HTERT RPE-1 (cell line): ENCODE data around the gene GOLGA6A.
"Not testable (repeated sequence)": the region's sequence is repeated elsewhere in the genome, so short reads cannot be mapped to it uniquely, and the experiment has no call there.

ENCODE experiments used
- in situ Hi-C: fragments of 300-500 bp; cut with MboI; formaldehyde crosslinking; loops from 4 replicates; pipeline ENCODE4 v1.14.3; 2020; ENCODE audit warnings: low sequenced_read_pairs

The GOLGA6A gene

GRCh38 chr15:74108111-74108510 lies 25.8 kb upstream of the GOLGA6A start:
- in situ Hi-C loops, result no loop called here

- in situ Hi-C loops, result not testable (repeated sequence)
These were observed 17.8 kb upstream of the GOLGA6A start for GRCh38 chr15:74099963-74100733.

- in situ Hi-C loops, result not testable (repeated sequence)
These were observed 14.6 kb upstream of the GOLGA6A start for GRCh38 chr15:74096753-74097474.

GRCh38 chr15:74095610-74096009 lies 13.3 kb upstream of the GOLGA6A start:
- in situ Hi-C loops, result not testable (repeated sequence)

GRCh38 chr15:74094567-74094966 lies 12.2 kb upstream of the GOLGA6A start:
- in situ Hi-C loops, result not testable (repeated sequence)

- in situ Hi-C loops, result not testable (repeated sequence)
These were observed 6.6 kb downstream of the GOLGA6A start for GRCh38 chr15:74075781-74076180.

GRCh38 chr15:74072614-74073337 lies 9.6 kb downstream of the GOLGA6A start:
- in situ Hi-C loops, result not testable (repeated sequence)

GRCh38 chr15:74072132-74072531 lies 10.2 kb downstream of the GOLGA6A start:
- in situ Hi-C loops, result not testable (repeated sequence)

GRCh38 chr15:74071645-74072044 lies 10.7 kb downstream of the GOLGA6A start:
- in situ Hi-C loops, result not testable (repeated sequence)

GRCh38 chr15:74065684-74066411 lies 16.5 kb downstream of the GOLGA6A start:
- in situ Hi-C loops, result not testable (repeated sequence)

- in situ Hi-C loops, result not testable (repeated sequence)
These were observed 17.5 kb downstream of the GOLGA6A start for GRCh38 chr15:74064822-74065221.

- in situ Hi-C loops, result not testable (repeated sequence)
These were observed 18.2 kb downstream of the GOLGA6A start for GRCh38 chr15:74064183-74064582.

GRCh38 chr15:74063425-74064146 lies 18.8 kb downstream of the GOLGA6A start:
- in situ Hi-C loops, result not testable (repeated sequence)

- in situ Hi-C loops, result no loop called here
These were observed 19.7 kb downstream of the GOLGA6A start for GRCh38 chr15:74062671-74063070.

GRCh38 chr15:74062236-74062635 lies 20.1 kb downstream of the GOLGA6A start:
- in situ Hi-C loops, result no loop called here

GRCh38 chr15:74060251-74060650 lies 22.1 kb downstream of the GOLGA6A start:
- in situ Hi-C loops, result no loop called here

GRCh38 chr15:74059050-74059833 lies 23.1 kb downstream of the GOLGA6A start:
- in situ Hi-C loops, result not testable (repeated sequence)

GRCh38 chr15:74056330-74056729 lies 26.0 kb downstream of the GOLGA6A start:
- in situ Hi-C loops, result not testable (repeated sequence)

- in situ Hi-C loops, result no loop called here
These were observed 26.5 kb downstream of the GOLGA6A start for GRCh38 chr15:74055804-74056203.
